ENCODE data around the gene ITGA1.

DNA sequence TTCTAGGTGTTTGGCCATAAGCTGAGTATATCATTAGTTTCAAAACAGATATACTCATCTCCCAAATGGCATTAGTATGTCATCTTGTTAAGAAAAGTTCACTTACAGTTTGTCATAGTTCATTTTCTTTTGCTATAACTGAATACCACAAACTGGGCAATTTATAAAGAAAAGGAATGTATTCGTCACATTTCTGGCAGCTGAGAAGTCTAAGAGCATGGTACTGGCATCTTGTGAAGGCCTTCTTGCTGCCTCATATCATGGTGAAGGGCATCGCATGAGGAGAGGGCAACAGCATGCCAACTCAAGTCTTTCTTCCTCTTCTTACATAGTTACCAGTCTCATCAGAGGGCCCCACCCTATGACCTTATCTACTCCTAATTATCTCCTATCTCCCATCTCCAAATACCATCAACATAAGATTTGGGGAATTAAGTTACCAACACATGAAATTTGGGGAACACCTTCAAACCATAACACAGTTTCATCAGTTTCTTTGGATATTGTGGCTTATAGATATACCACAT lies 20.4 kb upstream of the ITGA1 start:
- TF ChIP-seq CTCF (IDR thresholded peaks at IDR 0.05; ENCODE audit: low read length): no peak
- TF ChIP-seq EZH2 (optimal IDR thresholded peaks at IDR 0.05; ENCODE audit: low read depth, low read length): no peak
- no peak for TF ChIP-seq EZH2phosphoT487 (IDR thresholded peaks at IDR 0.05; ENCODE audit: low read length)
